Body of pancreas (tissue), 4 donors: ENCODE data around the gene TOX3.

Source experiments
- CTCF ChIP-seq, 7 experiments: fragments of 450-650 bp in 4 of 7; fragments of 200-600 bp in 3 of 7; sonication (generic) in 3 of 7; IDR thresholded peaks; one replicate each; pipeline ENCODE4 v1.5.1; 2016 to 2019; ENCODE audit warnings: antibody characterized with exemption in 7 of 7
- POLR2A ChIP-seq, 3 donors: fragments of 450-650 bp; IDR thresholded peaks; one replicate each; pipeline ENCODE4 v1.6.1; 2016; ENCODE audit warnings: antibody characterized with exemption in 3 of 3, mild to moderate bottlenecking in 2 of 3

- TF ChIP-seq POLR2A (IDR thresholded peaks at IDR 0.05) = no peak
- no peak for TF ChIP-seq CTCF (IDR thresholded peaks at IDR 0.05)
Observed at GRCh38 chr16:52591471-52591870, 44.5 kb upstream of the TOX3 start.
